ENCODE measurements around the gene HELZ.
"Not testable (repeated sequence)": the region's sequence is repeated elsewhere in the genome, so short reads cannot be mapped to it uniquely, and the experiment has no call there.

Gene HELZ

DNA sequence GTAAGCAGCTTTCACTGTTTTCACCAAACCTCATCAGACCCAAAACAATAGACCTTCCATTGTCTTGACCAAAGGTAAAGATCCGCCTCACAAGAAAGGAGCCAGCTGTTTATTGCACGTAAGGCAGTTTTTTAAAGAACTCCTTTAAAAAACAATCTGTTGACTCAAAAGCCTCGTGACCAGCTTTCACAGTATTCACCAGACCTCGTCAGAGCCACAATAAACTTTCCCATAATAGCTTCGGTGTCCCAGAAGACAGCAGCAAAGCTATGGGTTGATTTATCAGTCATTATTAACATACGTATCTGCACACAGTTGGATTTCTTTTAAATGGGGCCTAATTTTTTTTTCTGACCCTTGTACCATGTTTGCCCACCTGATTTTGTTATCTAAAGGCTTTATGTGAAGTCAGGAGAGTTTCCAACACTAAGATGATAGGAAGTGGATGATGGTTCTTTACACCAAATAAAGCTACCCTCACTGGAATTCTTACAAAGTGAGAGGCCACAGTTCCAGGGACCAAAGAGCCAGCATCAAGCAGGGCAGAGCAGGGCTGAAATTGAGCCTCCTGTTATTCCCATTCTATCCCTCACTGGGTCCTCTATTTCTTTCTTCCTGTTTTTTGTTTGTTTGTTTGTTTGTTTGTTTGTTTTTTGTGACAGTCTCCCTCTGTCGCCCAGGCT lies 17.6 kb upstream of the HELZ start:
- DNase-seq, result no peak

DNA sequence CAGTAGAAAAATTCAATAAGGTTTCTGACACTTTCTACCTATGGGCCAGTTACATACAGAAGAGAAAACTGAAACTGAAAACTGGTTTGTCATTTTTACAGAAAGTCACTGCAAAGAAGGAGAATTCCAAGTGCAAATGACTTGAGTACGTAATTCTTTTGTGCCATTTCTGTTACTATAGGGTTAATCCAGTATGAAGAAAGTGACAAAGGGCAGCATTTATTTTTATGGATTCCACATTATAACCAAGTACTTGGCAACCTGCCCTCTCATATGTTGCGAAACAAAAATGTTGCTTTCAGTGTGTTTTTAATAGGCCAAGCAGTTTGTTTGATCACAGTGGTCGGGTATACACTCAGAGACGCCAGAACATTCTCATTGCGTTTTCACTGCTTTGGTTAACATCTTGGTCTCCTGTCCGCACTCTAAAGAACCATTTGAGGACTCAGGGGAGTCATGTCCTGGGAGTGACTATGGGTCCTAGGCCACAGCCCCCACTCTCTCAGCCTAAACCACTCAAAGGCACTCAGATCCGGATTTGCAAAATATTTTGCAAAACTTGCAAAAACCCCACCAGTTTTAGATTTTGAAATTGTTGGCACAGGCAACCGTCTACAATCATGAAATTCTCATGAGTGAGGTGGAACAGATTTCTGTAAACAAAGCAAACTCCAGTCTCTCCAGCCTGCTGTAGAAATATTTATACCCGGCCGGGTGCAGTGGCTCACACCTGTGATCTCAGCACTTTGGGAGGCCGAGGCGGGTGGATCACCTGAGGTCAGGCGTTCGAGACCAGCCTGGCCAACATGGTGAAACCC lies 15.4 kb upstream of the HELZ start:
- DNase-seq, result no peak

DNA sequence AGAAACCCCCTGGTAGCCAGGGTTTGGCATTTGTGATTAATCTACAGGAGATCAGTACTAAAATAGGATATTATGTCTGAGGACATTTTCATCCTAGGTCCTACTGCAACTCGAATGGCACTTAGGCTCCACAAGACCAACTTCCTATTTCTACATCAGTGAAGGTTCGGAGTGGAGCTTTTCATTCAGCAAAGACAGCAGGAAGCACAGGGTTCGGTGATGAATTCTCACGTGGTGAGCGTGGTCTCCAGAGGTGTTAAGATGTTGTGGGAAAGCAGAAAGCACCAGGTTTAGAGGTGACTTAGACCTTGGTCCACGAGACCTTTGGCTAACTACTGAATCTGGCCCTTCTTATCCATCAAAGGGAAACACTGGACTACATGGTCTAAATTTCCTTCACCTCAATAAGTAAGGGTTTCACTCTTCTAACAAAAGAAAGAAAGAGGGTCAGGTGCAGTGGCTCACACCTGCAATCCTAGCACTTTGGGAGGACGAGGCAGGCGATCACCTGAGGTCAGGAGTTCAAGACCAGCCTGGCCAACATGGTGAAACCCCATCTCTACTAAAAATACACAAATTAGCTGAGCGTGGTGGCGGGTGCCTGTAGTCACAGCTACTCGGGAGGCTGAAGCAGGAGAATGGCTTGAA lies 13.9 kb upstream of the HELZ start:
- peak; percentile 21 for DNase-seq

- no peak for DNase-seq
Measured at GRCh38 chr17:67256075-67256732, 11.2 kb upstream of the HELZ start.

DNA sequence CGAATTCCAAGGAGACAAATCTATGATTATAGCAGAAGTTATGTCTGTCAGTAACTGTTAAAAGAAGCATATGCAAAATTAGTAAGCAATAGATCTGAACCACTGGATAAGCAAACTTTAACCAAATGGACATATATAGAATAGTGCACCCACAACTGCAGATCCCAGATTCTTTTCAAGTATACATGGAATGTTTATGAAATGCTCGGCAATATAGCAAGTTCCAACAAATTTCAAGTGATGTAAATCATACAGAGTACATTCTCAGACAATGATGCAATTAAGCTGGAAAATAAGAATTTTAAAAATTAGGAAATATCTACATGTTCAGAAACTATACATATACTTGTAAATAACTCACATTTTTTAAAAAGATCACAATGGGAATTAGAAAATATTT lies 8.4 kb upstream of the HELZ start:
- no peak for DNase-seq

- not testable (repeated sequence) for DNase-seq
Measured at GRCh38 chr17:67251586-67251985, 6.6 kb upstream of the HELZ start.

DNA sequence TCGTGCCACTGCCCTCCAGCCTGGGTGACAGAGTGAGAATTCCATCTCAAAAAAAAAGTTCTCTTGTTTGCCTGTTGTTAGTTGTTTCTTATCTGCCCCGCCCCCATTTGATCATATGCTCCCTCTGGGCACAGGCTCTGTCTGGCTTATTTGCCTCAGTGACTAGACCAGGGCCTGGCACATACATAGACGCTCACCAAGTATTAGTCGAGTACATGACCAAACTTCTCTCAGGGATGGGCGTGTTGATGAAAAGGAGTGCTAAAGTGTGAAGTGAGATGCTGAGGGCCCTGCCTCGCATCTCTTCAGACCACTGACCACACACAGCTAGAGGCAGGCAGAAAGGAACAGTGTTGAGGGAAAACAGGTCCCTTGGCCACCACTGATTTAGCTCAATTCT lies 3.3 kb upstream of the HELZ start:
- DNase-seq, result no peak

- DNase-seq, result no peak
Measured at GRCh38 chr17:67247416-67247900, 2.5 kb upstream of the HELZ start.

DNA sequence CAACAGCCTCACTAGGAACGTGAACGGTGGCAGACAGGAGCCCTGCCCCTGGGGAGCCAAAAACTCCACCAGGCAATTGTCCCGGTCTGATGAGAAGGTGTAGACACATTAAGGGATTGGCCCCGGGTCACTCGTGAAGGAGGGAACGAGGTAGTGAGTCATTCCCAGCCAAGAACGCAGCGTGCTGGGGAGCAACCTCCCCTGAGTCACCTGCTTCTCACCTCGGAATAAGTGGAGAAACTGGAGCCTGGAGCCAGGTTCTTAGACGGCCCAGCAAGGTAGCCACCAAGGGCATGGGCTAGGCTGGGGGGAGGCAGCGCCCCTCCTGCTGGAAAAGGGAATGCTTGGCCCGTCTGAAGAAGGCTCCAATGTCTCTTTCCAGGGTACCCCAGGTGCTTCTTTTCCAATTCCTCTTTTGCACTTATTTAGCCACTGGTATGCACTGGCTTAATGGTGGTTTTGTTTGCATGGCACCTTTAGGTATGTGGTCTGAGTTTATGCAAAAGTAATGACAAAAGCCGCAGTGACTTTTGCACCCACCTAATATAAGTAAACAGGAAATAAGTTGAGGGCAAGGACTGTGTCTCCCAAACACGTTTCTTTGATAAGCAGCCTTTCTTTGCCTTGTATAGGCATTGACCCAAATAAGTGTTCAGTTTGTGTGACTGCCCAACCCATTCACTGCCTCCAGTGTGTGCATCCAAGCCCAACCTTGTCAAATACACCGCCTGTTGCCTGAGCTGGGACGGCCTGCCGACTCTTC lies 1.8 kb upstream of the HELZ start:
- peak; percentile 42 for DNase-seq

DNA sequence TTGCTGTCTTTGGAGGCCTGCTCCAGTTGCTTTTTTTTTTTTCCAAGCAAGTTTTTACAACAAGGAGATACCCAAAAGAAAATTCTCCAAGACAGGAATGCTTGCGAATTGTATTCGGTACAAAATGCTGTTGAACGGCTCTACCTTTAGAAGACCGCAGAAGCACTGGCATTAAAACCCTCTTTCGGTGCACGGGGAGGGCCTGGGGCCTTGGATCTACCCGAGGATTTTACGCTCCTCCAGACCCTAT lies 1.3 kb upstream of the HELZ start:
- no peak for DNase-seq

- peak; percentile 32 for DNase-seq
Measured at GRCh38 chr17:67245694-67246402, 852 bp upstream of the HELZ start.

GRCh38 chr17:67244431-67245072 lies 444 bp downstream of the HELZ start:
- peak; percentile 22 for DNase-seq

GRCh38 chr17:67243284-67243683 lies 1.7 kb downstream of the HELZ start:
- no peak for DNase-seq

- DNase-seq, result no peak
Measured at GRCh38 chr17:67241719-67242341, 3.2 kb downstream of the HELZ start.

DNA sequence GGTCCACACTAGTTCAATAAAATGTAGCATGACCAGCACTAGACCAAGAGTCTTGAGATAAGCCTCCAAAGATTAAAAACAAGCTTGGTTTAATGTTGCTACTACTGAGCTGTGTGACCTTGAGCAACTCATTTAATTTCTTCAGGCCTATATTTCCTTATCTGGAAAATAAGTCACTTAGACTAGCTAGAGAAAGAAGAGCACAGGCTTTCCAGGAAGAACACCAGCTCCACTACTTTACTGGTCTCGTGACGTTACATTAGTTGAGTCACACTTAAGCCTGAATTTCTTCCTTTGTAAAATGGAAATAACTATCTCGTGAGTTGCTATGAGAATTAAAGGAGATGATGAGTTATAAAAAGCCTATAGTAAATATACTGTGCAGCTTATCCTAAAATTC lies 5.4 kb downstream of the HELZ start:
- no peak for DNase-seq

DNA sequence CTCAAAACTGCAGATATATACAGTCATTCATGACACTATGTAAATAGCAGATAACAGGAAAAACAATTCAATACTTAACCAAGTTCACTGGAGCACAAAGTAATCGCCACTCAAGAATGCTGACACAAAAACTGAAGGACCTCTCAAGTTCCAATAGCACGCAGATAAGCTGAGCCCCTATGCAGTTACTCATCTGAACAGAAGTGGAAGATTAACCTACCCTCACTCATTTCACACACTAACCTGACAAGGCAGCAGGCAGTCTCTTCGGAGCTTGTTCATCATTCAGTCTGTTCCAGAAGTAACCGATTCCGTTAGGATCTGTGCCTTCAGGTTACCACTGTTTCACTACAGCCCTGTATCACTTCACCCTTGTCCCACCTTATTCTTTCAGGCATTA lies 6.0 kb downstream of the HELZ start:
- DNase-seq, result no peak

DNA sequence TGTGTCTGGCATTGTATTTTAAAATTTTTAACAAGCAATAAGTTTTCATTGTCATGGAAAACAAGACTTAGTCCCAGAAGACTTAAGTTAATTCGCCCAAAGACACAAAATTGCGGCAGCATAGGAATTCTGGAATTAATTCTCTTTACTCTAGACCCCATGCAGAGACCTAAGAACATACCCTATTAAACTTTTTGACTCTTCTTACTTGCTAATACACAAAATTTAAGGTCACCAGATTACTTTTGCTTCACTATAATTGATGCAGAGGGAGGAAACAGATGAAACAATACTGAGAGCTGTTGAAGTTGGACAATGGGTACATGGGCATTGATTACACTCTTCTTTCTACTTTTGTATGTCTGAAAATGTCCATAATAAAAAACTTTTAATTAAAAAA lies 12.6 kb downstream of the HELZ start:
- no peak for DNase-seq

GRCh38 chr17:67229109-67229955 lies 15.7 kb downstream of the HELZ start:
- DNase-seq, result no peak

GRCh38 chr17:67227488-67227887 lies 17.5 kb downstream of the HELZ start:
- DNase-seq, result no peak

GRCh38 chr17:67225316-67225715 lies 19.7 kb downstream of the HELZ start:
- no peak for DNase-seq
